NCI-H748 (cell line): ENCODE results near the gene CHCHD3.

Experiments
- DNase-seq: peaks from one replicate; lab custom pipeline; 2025; ENCODE audit not compliant: unreplicated experiment; lab: John Stamatoyannopoulos, UW

Gene CHCHD3

GRCh38 chr7:133081599-133082389, at the start of gene CHCHD3:
Gene CHCHD3, minus strand, starts transcription at chr7:133082090. Its CDS starts 153 bp downstream, at chr7:133081937.
- peak; percentile 99 for DNase-seq

GRCh38 chr7:133130166-133130565, 48.3 kb upstream of the CHCHD3 start:
- no peak for DNase-seq

- DNase-seq: no peak
These were observed 44.5 kb upstream of the CHCHD3 start for GRCh38 chr7:133126422-133126821.

- no peak for DNase-seq
These were observed 43.1 kb upstream of the CHCHD3 start for GRCh38 chr7:133124974-133125373.

GRCh38 chr7:133121175-133121844, 39.4 kb upstream of the CHCHD3 start:
- no peak for DNase-seq

- DNase-seq: no peak
These were observed 37.2 kb upstream of the CHCHD3 start for GRCh38 chr7:133119067-133119466.

GRCh38 chr7:133118261-133118660, 36.4 kb upstream of the CHCHD3 start:
- no peak for DNase-seq

GRCh38 chr7:133117452-133117851, 35.6 kb upstream of the CHCHD3 start:
- DNase-seq: no peak

- DNase-seq: no peak
These were observed 33.7 kb upstream of the CHCHD3 start for GRCh38 chr7:133115596-133115995.

GRCh38 chr7:133114519-133114918, 32.6 kb upstream of the CHCHD3 start:
- DNase-seq: no peak

GRCh38 chr7:133112976-133113375, 31.1 kb upstream of the CHCHD3 start:
- no peak for DNase-seq

- no peak for DNase-seq
These were observed 30.4 kb upstream of the CHCHD3 start for GRCh38 chr7:133112335-133112734.

- no peak for DNase-seq
These were observed 28.4 kb upstream of the CHCHD3 start for GRCh38 chr7:133110312-133110711.

GRCh38 chr7:133109816-133110215, 27.9 kb upstream of the CHCHD3 start:
- no peak for DNase-seq

GRCh38 chr7:133108023-133108422, 26.1 kb upstream of the CHCHD3 start:
- no peak for DNase-seq

- no peak for DNase-seq
These were observed 20.6 kb upstream of the CHCHD3 start for GRCh38 chr7:133102276-133103060.

- no peak for DNase-seq
These were observed 17.9 kb upstream of the CHCHD3 start for GRCh38 chr7:133099633-133100286.

GRCh38 chr7:133095119-133095671, 13.3 kb upstream of the CHCHD3 start:
- DNase-seq: no peak

- DNase-seq: no peak
These were observed 10.1 kb upstream of the CHCHD3 start for GRCh38 chr7:133091943-133092464.

GRCh38 chr7:133082390-133082766, 488 bp upstream of the CHCHD3 start:
- no peak for DNase-seq
